ENCODE results near the gene PLEKHB2. TPM values are rescaled to one million over a fixed set of nuclear protein-coding genes. Genes with fewer than 3 reads are reported as not detected.

The PLEKHB2 gene
- polyA plus RNA-seq, 1 of the 3 experiments (the other 2 are of a cell fraction) = 105 TPM

- H3K4me3 ChIP-seq (ENCODE audit: low read depth in 2 of 2, low read length in 1 of 2) = no peak overlapping the region
- no peak overlapping the region for H3K27ac ChIP-seq (ENCODE audit: low read depth in 2 of 2, low read length in 1 of 2)
- TF ChIP-seq TAF1 (IDR thresholded peaks at IDR 0.05; ENCODE audit: borderline replicate concordance, low read depth, low read length) (no peak), FOXM1 (IDR thresholded peaks at IDR 0.05; ENCODE audit: low read depth) (no peak), TEAD4 (IDR thresholded peaks at IDR 0.05; ENCODE audit: borderline replicate concordance, insufficient read depth) (no peak), RXRA (IDR thresholded peaks at IDR 0.05; ENCODE audit: borderline replicate concordance, low read depth) (no peak), SIN3A (IDR thresholded peaks at IDR 0.05; ENCODE audit: borderline replicate concordance, low read depth, low read length) (no peak), MEF2A (IDR thresholded peaks at IDR 0.05; ENCODE audit: borderline replicate concordance, low read depth) (no peak), ELF1 (IDR thresholded peaks at IDR 0.05) (no peak), MXI1 (IDR thresholded peaks at IDR 0.05; ENCODE audit: low read depth, low read length) (no peak), NRF1 (IDR thresholded peaks at IDR 0.05; ENCODE audit: low read depth, low read length) (no peak), YY1 (IDR thresholded peaks at IDR 0.05; ENCODE audit: low read depth) (no peak), SMC3 (IDR thresholded peaks at IDR 0.05; ENCODE audit: low read depth, low read length) (no peak), EP300 (IDR thresholded peaks at IDR 0.05; ENCODE audit: borderline replicate concordance in 1 of 2, low read depth in 1 of 2, low read length in 1 of 2) (no peak), FOXJ3 (CRISPR knock-in tag; IDR thresholded peaks at IDR 0.05) (no peak), CHD2 (IDR thresholded peaks at IDR 0.05; ENCODE audit: low read length, partially characterized antibody) (no peak)
- H3K9me3 ChIP-seq = no peaks in the 10 kb centered on the region
- H2AFZ ChIP-seq (ENCODE audit: low read depth) = no peak overlapping the region
- H3F3A ChIP-seq (replicated peaks; ENCODE audit: insufficient read depth) = no peaks in the 10 kb centered on the region
- WGBS (ENCODE audit: low lambda C conversion rate) = 96% methylated on average over 3 of the region's 3 CpGs
- H3K4me2 ChIP-seq = no peak overlapping the region
- H3K4me1 ChIP-seq (ENCODE audit: control insufficient read depth in 1 of 2, insufficient read depth in 2 of 2, low read depth in 1 of 2, low read length in 1 of 2) = no peaks in the 10 kb centered on the region
- POLR2A ChIA-PET = no interaction called here
- H3K79me2 ChIP-seq (ENCODE audit: insufficient read depth) = peaks cover 68% of the 10 kb centered on the region
- H3K27me3 ChIP-seq (ENCODE audit: insufficient read depth) = no peaks in the 10 kb centered on the region
- H3K36me3 ChIP-seq (replicated peaks in 1 of 2; ENCODE audit: control insufficient read depth in 1 of 2, insufficient read depth in 2 of 2, low read length in 1 of 2) = peaks cover 22 to 28% of the 10 kb centered on the region in 2 experiments
- DNase-seq = no peak
- peaks cover 22% of the 10 kb centered on the region for H4K20me1 ChIP-seq (ENCODE audit: insufficient read depth)
- no peaks in the 10 kb centered on the region for H3K9me2 ChIP-seq
- CTCF ChIA-PET = no interaction called here
- H3K9ac ChIP-seq = no peak overlapping the region
These were observed 18.1 kb downstream of the PLEKHB2 start for GRCh38 chr2:131123192-131123591.

GRCh38 chr2:131125195-131125757 lies 20.1 kb downstream of the PLEKHB2 start:
- H3K4me3 ChIP-seq (ENCODE audit: low read depth in 2 of 2, low read length in 1 of 2) = no peak overlapping the region
- H3K9me2 ChIP-seq = no peaks in the 10 kb centered on the region
- ChIA-PET CTCF (interaction anchor here (1.0 kb wide), 1 partner anchor 29 kb away, joined by 3 read pairs; no protein-coding TSS in a partner anchor), POLR2A (no interaction called here)
- H3K27ac ChIP-seq (ENCODE audit: low read depth in 2 of 2, low read length in 1 of 2) = no peak overlapping the region
- no peaks in the 10 kb centered on the region for H3F3A ChIP-seq (replicated peaks; ENCODE audit: insufficient read depth)
- H4K20me1 ChIP-seq (ENCODE audit: insufficient read depth) = peaks cover 10% of the 10 kb centered on the region
- no peak overlapping the region for H2AFZ ChIP-seq (ENCODE audit: low read depth)
- no peak overlapping the region for H3K9ac ChIP-seq
- H3K9me3 ChIP-seq = no peaks in the 10 kb centered on the region
- 96% methylated on average over 7 of the region's 7 CpGs for WGBS (ENCODE audit: low lambda C conversion rate)
- H3K4me2 ChIP-seq = no peak overlapping the region
- no peak for DNase-seq
- H3K27me3 ChIP-seq (ENCODE audit: insufficient read depth) = no peaks in the 10 kb centered on the region
- peaks cover 47% of the 10 kb centered on the region for H3K79me2 ChIP-seq (ENCODE audit: insufficient read depth)
- H3K36me3 ChIP-seq (replicated peaks in 1 of 2; ENCODE audit: control insufficient read depth in 1 of 2, insufficient read depth in 2 of 2, low read length in 1 of 2) = peaks cover 38% of the 10 kb centered on the region in 2 experiments
- no peaks in the 10 kb centered on the region for H3K4me1 ChIP-seq (ENCODE audit: control insufficient read depth in 1 of 2, insufficient read depth in 2 of 2, low read depth in 1 of 2, low read length in 1 of 2)
- TF ChIP-seq, protein P1, sequence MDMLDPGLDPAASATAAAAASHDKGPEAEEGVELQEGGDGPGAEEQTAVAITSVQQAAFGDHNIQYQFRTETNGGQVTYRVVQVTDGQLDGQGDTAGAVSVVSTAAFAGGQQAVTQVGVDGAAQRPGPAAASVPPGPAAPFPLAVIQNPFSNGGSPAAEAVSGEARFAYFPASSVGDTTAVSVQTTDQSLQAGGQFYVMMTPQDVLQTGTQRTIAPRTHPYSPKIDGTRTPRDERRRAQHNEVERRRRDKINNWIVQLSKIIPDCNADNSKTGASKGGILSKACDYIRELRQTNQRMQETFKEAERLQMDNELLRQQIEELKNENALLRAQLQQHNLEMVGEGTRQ (IDR thresholded peaks at IDR 0.05; ENCODE audit: borderline replicate concordance, low read depth, low read length) = no peak
- TF ChIP-seq MEF2A (IDR thresholded peaks at IDR 0.05; ENCODE audit: borderline replicate concordance, low read depth) (no peak), RFX5 (IDR thresholded peaks at IDR 0.05; ENCODE audit: low read length) (no peak), CHD2 (IDR thresholded peaks at IDR 0.05; ENCODE audit: low read length, partially characterized antibody) (no peak), YY1 (IDR thresholded peaks at IDR 0.05; ENCODE audit: low read depth) (no peak), RAD21 (IDR thresholded peaks at IDR 0.05; ENCODE audit: low read length) (no peak), SIN3A (IDR thresholded peaks at IDR 0.05; ENCODE audit: borderline replicate concordance, low read depth, low read length) (no peak), TCF12 (IDR thresholded peaks at IDR 0.05) (no peak), TAF1 (IDR thresholded peaks at IDR 0.05; ENCODE audit: borderline replicate concordance, low read depth, low read length) (no peak), NRF1 (IDR thresholded peaks at IDR 0.05; ENCODE audit: low read depth, low read length) (no peak), FOSL2 (IDR thresholded peaks at IDR 0.05; ENCODE audit: borderline replicate concordance, low read depth) (no peak), NFIC (IDR thresholded peaks at IDR 0.05; ENCODE audit: borderline replicate concordance) (no peak), RCOR1 (IDR thresholded peaks at IDR 0.05; ENCODE audit: low read length) (no peak), ELF1 (IDR thresholded peaks at IDR 0.05) (no peak), POLR2AphosphoS5 (IDR thresholded peaks at IDR 0.05; ENCODE audit: low read depth, low read length) (no peak)
- TF ChIP-seq, protein P2, sequence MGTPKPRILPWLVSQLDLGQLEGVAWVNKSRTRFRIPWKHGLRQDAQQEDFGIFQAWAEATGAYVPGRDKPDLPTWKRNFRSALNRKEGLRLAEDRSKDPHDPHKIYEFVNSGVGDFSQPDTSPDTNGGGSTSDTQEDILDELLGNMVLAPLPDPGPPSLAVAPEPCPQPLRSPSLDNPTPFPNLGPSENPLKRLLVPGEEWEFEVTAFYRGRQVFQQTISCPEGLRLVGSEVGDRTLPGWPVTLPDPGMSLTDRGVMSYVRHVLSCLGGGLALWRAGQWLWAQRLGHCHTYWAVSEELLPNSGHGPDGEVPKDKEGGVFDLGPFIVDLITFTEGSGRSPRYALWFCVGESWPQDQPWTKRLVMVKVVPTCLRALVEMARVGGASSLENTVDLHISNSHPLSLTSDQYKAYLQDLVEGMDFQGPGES (IDR thresholded peaks at IDR 0.05; ENCODE audit: low read depth, low read length) = no peak
- TF ChIP-seq, protein P3, sequence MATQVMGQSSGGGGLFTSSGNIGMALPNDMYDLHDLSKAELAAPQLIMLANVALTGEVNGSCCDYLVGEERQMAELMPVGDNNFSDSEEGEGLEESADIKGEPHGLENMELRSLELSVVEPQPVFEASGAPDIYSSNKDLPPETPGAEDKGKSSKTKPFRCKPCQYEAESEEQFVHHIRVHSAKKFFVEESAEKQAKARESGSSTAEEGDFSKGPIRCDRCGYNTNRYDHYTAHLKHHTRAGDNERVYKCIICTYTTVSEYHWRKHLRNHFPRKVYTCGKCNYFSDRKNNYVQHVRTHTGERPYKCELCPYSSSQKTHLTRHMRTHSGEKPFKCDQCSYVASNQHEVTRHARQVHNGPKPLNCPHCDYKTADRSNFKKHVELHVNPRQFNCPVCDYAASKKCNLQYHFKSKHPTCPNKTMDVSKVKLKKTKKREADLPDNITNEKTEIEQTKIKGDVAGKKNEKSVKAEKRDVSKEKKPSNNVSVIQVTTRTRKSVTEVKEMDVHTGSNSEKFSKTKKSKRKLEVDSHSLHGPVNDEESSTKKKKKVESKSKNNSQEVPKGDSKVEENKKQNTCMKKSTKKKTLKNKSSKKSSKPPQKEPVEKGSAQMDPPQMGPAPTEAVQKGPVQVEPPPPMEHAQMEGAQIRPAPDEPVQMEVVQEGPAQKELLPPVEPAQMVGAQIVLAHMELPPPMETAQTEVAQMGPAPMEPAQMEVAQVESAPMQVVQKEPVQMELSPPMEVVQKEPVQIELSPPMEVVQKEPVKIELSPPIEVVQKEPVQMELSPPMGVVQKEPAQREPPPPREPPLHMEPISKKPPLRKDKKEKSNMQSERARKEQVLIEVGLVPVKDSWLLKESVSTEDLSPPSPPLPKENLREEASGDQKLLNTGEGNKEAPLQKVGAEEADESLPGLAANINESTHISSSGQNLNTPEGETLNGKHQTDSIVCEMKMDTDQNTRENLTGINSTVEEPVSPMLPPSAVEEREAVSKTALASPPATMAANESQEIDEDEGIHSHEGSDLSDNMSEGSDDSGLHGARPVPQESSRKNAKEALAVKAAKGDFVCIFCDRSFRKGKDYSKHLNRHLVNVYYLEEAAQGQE (IDR thresholded peaks at IDR 0.05; ENCODE audit: low read depth, low read length) = no peak
